ENCODE results near the gene CRYBA1. TPM values are rescaled to one million over a fixed set of nuclear protein-coding genes. Genes with fewer than 3 reads are reported as not detected.

The CRYBA1 gene
- total RNA-seq, 1 donor from 2014 or later, result not detected

GRCh38 chr17:29209073-29209472, 37.6 kb upstream of the CRYBA1 start:
- no peak overlapping the region for H3K4me3 Mint-ChIP-seq
- intact Hi-C loops (cut with micrococcal nuclease), result no loop called here
- peaks cover 4% of the 10 kb centered on the region for H3K27me3 Mint-ChIP-seq
- POLR2A ChIA-PET, result no interaction called here
- no peaks in the 10 kb centered on the region for H3K9me3 Mint-ChIP-seq
- DNase-seq (no peak), ATAC-seq (ENCODE audit: low read depth) (no peak)
- no peak for TF ChIP-seq CTCF (IDR thresholded peaks at IDR 0.05)
- H3K27ac Mint-ChIP-seq, result no peak overlapping the region
- no peaks in the 10 kb centered on the region for H3K36me3 Mint-ChIP-seq (ENCODE audit: low read depth)
- CTCF ChIA-PET, result no interaction called here
- no peaks in the 10 kb centered on the region for H3K4me1 Mint-ChIP-seq

- Mint-ChIP-seq H3K27ac (no peak overlapping the region), H3K36me3 (ENCODE audit: low read depth) (no peaks in the 10 kb centered on the region), H3K27me3 (no peaks in the 10 kb centered on the region), H3K9me3 (no peaks in the 10 kb centered on the region), H3K4me3 (no peak overlapping the region), H3K4me1 (no peaks in the 10 kb centered on the region)
- no peak for TF ChIP-seq CTCF (IDR thresholded peaks at IDR 0.05)
- DNase-seq, result no peak
- ChIA-PET POLR2A (interaction anchor here (0.6 kb wide), 1 partner anchor 16 kb away, joined by 4 read pairs; no protein-coding TSS in a partner anchor), CTCF (no interaction called here)
- no peak for ATAC-seq (ENCODE audit: low read depth)
- intact Hi-C loops (cut with micrococcal nuclease), result no loop called here
Observed at GRCh38 chr17:29210879-29211278, 35.8 kb upstream of the CRYBA1 start.

- Mint-ChIP-seq H3K4me1 (no peaks in the 10 kb centered on the region), H3K27me3 (no peaks in the 10 kb centered on the region), H3K36me3 (ENCODE audit: low read depth) (no peaks in the 10 kb centered on the region), H3K4me3 (no peak overlapping the region), H3K27ac (no peak overlapping the region), H3K9me3 (no peaks in the 10 kb centered on the region)
- no peak for TF ChIP-seq CTCF (IDR thresholded peaks at IDR 0.05)
- intact Hi-C loops (cut with micrococcal nuclease), result no loop called here
- no peak for ATAC-seq (ENCODE audit: low read depth)
- CTCF ChIA-PET, result interaction anchor here (1.5 kb wide), 1 partner anchor 32 kb away, joined by 6 read pairs; the partner anchor contains the start of gene MYO18A
- no peak for DNase-seq
- POLR2A ChIA-PET, result interaction anchor here (0.6 to 0.8 kb wide), 2 partner anchors 61 to 63 kb away, joined by 3 read pairs; no protein-coding TSS in a partner anchor
Observed at GRCh38 chr17:29212094-29212631, 34.5 kb upstream of the CRYBA1 start.

- intact Hi-C loops (cut with micrococcal nuclease), result no loop called here
- CTCF ChIA-PET, result interaction anchor here (1.5 kb wide), 1 partner anchor 33 kb away, joined by 6 read pairs; the partner anchor contains the start of gene MYO18A
- Mint-ChIP-seq H3K27me3 (no peaks in the 10 kb centered on the region), H3K27ac (no peak overlapping the region), H3K4me1 (no peaks in the 10 kb centered on the region), H3K36me3 (ENCODE audit: low read depth) (no peaks in the 10 kb centered on the region), H3K4me3 (no peak overlapping the region), H3K9me3 (no peaks in the 10 kb centered on the region)
- POLR2A ChIA-PET, result interaction anchor here (0.8 kb wide), 1 partner anchor 64 kb away, joined by 3 read pairs; no protein-coding TSS in a partner anchor
- DNase-seq (no peak), ATAC-seq (ENCODE audit: low read depth) (no peak)
- no peak for TF ChIP-seq CTCF (IDR thresholded peaks at IDR 0.05)
Observed at GRCh38 chr17:29212681-29213121, 34.0 kb upstream of the CRYBA1 start.

- no peak for TF ChIP-seq CTCF (IDR thresholded peaks at IDR 0.05)
- ATAC-seq (ENCODE audit: low read depth), result no peak
- no peaks in the 10 kb centered on the region for H3K9me3 Mint-ChIP-seq
- H3K27ac Mint-ChIP-seq, result no peak overlapping the region
- no peak for DNase-seq
- POLR2A ChIA-PET, result no interaction called here
- H3K4me1 Mint-ChIP-seq, result peaks cover 5% of the 10 kb centered on the region
- H3K27me3 Mint-ChIP-seq, result peaks cover 2% of the 10 kb centered on the region
- CTCF ChIA-PET, result interaction anchor here (7.0 kb wide), 1 partner anchor 68 kb away, joined by 194 read pairs; no protein-coding TSS in a partner anchor
- intact Hi-C loops (cut with micrococcal nuclease), result no loop called here
- no peaks in the 10 kb centered on the region for H3K36me3 Mint-ChIP-seq (ENCODE audit: low read depth)
- no peak overlapping the region for H3K4me3 Mint-ChIP-seq
Observed at GRCh38 chr17:29214215-29215146, 32.2 kb upstream of the CRYBA1 start.
